Hepatocyte (in vitro differentiated cells): Measurements from ENCODE around the gene SLC16A9. TPM values are rescaled to one million over a fixed set of nuclear protein-coding genes. Genes with fewer than 3 reads are reported as not detected.

Experiments used
- DNase-seq: peaks from one replicate; pipeline ENCODE4 v3.0.0-alpha.2; 2016; ENCODE audit warnings: low spot score
- H2AFZ ChIP-seq: fragments of 200-600 bp; sonication (generic); 2 replicates; pipeline ENCODE4 v1.6.0; 2016; ENCODE audit warnings: antibody characterized with exemption, mild to moderate bottlenecking
- H3K27ac ChIP-seq: fragments of 200-600 bp; sonication (generic); 2 replicates; pipeline ENCODE4 v1.5.1; 2016; ENCODE audit warnings: mild to moderate bottlenecking
- H3K27me3 ChIP-seq: fragments of 200-600 bp; sonication (generic); 2 replicates; pipeline ENCODE4 v1.6.1; 2016
- H3K36me3 ChIP-seq: fragments of 200-600 bp; sonication (generic); replicated peaks from 2 replicates; pipeline ENCODE4 v1.5.1; 2016; ENCODE audit warnings: low read depth; ENCODE audit not compliant: insufficient read depth
- H3K4me1 ChIP-seq: fragments of 200-600 bp; sonication (generic); 2 replicates; pipeline ENCODE4 v1.5.1; 2016; ENCODE audit warnings: mild to moderate bottlenecking, moderate library complexity; ENCODE audit not compliant: insufficient read depth
- H3K4me2 ChIP-seq: fragments of 200-600 bp; sonication (generic); 2 replicates; pipeline ENCODE4 v1.6.0; 2016
- H3K4me3 ChIP-seq: fragments of 200-600 bp; sonication (generic); 2 replicates; pipeline ENCODE4 v1.5.1; 2016; ENCODE audit warnings: mild to moderate bottlenecking
- H3K79me2 ChIP-seq: fragments of 200-600 bp; sonication (generic); 2 replicates; pipeline ENCODE4 v1.6.0; 2017; ENCODE audit warnings: mild to moderate bottlenecking
- H3K9me2 ChIP-seq: fragments of 200-600 bp; sonication (generic); replicated peaks from 2 replicates; pipeline ENCODE4 v1.6.0; 2017; ENCODE audit warnings: mild to moderate bottlenecking; ENCODE audit not compliant: insufficient read depth
- H3K9me3 ChIP-seq: fragments of 200-600 bp; sonication (generic); 2 replicates; pipeline ENCODE4 v1.5.1; 2016; ENCODE audit warnings: low read depth, mild to moderate bottlenecking
- H4K20me1 ChIP-seq: fragments of 200-600 bp; sonication (generic); 2 replicates; pipeline ENCODE4 v1.6.0; 2016; ENCODE audit warnings: mild to moderate bottlenecking; ENCODE audit not compliant: insufficient read depth, poor library complexity, severe bottlenecking
- EZH2 ChIP-seq: fragments of 200-600 bp; sonication (generic); IDR thresholded peaks from 2 replicates; pipeline ENCODE4 v1.6.1; 2016; ENCODE audit warnings: antibody characterized with exemption, mild to moderate bottlenecking, borderline replicate concordance
- EZH2phosphoT487 ChIP-seq: fragments of 200-600 bp; sonication (generic); IDR thresholded peaks from one replicate; pipeline ENCODE4 v1.6.1; 2018; ENCODE audit warnings: antibody characterized with exemption, mild to moderate bottlenecking, low read depth, moderate library complexity; ENCODE audit not compliant: unreplicated experiment, severe bottlenecking
- WGBS: methylation state at CpG from one replicate; pipeline ENCODE4 v1.1.6; 2016; ENCODE audit warnings: low lambda C conversion rate; ENCODE audit errors: missing lambda C conversion rate; 5-methylcytosine and 5-hydroxymethylcytosine counted together
- polyA plus RNA-seq: library from polyadenylated mRNA; unstranded; fragments of >200 nt; fragmentation: Nextera tagmentation; extraction: Ambion mirVana; gene quantifications from 2 replicates; pipeline ENCODE4 v1.2.1, GENCODE V29; 2016
- total RNA-seq: library from RNA; depleted of rRNA; stranded (reverse); fragments of >200 nt; gene quantifications from 2 replicates; pipeline ENCODE4 v1.2.3, GENCODE V29; 2014
- TF ChIP-seq, protein P1 (sequence below): fragments of 200-600 bp; sonication (generic); IDR thresholded peaks from 2 replicates; pipeline ENCODE4 v1.5.1; 2016; ENCODE audit warnings: antibody characterized with exemption, mild to moderate bottlenecking; ENCODE audit not compliant: poor library complexity

The SLC16A9 gene
- total and polyA plus RNA-seq, 2 experiments from 2014 or later, result 2.0 to 4.7 TPM

- Histone ChIP-seq H3K9me2 (no peaks in the 10 kb centered on the region), H3K79me2 (no peaks in the 10 kb centered on the region), H3K4me1 (no peaks in the 10 kb centered on the region), H3K27me3 (no peaks in the 10 kb centered on the region), H3K36me3 (no peaks in the 10 kb centered on the region), H4K20me1 (no peaks in the 10 kb centered on the region), H2AFZ (no peak overlapping the region), H3K9me3 (no peaks in the 10 kb centered on the region), H3K27ac (no peak overlapping the region), H3K4me3 (no peak overlapping the region), H3K4me2 (no peak overlapping the region)
- WGBS, result 96% methylated on average over 1 of the region's 1 CpG
- DNase-seq, result no peak
- TF ChIP-seq EZH2 (no peak), EZH2phosphoT487 (no peak)
- TF ChIP-seq, protein P1, sequence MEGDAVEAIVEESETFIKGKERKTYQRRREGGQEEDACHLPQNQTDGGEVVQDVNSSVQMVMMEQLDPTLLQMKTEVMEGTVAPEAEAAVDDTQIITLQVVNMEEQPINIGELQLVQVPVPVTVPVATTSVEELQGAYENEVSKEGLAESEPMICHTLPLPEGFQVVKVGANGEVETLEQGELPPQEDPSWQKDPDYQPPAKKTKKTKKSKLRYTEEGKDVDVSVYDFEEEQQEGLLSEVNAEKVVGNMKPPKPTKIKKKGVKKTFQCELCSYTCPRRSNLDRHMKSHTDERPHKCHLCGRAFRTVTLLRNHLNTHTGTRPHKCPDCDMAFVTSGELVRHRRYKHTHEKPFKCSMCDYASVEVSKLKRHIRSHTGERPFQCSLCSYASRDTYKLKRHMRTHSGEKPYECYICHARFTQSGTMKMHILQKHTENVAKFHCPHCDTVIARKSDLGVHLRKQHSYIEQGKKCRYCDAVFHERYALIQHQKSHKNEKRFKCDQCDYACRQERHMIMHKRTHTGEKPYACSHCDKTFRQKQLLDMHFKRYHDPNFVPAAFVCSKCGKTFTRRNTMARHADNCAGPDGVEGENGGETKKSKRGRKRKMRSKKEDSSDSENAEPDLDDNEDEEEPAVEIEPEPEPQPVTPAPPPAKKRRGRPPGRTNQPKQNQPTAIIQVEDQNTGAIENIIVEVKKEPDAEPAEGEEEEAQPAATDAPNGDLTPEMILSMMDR, result no peak
These were observed 74.0 kb downstream of the SLC16A9 start for GRCh38 chr10:59635502-59636290.

- no peaks in the 10 kb centered on the region for H3K9me2 ChIP-seq
- no peaks in the 10 kb centered on the region for H3K4me1 ChIP-seq
- WGBS, result 91% methylated on average over 2 of the region's 2 CpGs
- H3K36me3 ChIP-seq, result no peaks in the 10 kb centered on the region
- no peak overlapping the region for H3K4me3 ChIP-seq
- no peaks in the 10 kb centered on the region for H3K9me3 ChIP-seq
- no peak overlapping the region for H3K27ac ChIP-seq
- H3K79me2 ChIP-seq, result no peaks in the 10 kb centered on the region
- no peak for TF ChIP-seq EZH2
- TF ChIP-seq, protein P1, result no peak
- TF ChIP-seq EZH2phosphoT487, result no peak
- no peak for DNase-seq
- H4K20me1 ChIP-seq, result no peaks in the 10 kb centered on the region
- no peak overlapping the region for H2AFZ ChIP-seq
- H3K27me3 ChIP-seq, result no peaks in the 10 kb centered on the region
- no peak overlapping the region for H3K4me2 ChIP-seq
These were observed 75.5 kb downstream of the SLC16A9 start for GRCh38 chr10:59634102-59634501.

DNA sequence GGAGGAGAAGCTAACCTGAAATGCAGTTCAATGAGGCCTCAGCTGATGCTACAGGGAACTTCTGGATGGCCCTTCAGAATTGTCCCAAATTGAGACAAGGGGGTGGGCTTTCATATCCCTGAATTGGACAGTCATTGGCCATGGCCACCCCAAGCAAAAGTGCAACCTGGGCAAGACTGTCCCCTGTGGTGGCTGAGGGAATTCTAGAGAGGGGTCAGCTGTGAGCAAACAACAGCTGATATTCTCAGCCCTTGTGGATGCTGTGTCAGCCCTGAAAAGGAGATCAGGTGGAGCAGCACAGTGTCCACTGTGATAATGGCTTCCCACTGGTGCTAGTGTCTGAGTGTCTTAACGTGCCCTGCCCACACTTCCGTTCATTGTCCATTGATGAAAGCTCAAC, 76.6 kb downstream of the SLC16A9 start:
- H2AFZ ChIP-seq, result no peak overlapping the region
- H3K4me3 ChIP-seq, result no peak overlapping the region
- no peaks in the 10 kb centered on the region for H4K20me1 ChIP-seq
- DNase-seq, result no peak
- H3K27ac ChIP-seq, result no peak overlapping the region
- TF ChIP-seq EZH2phosphoT487, result no peak
- no peak for TF ChIP-seq EZH2
- TF ChIP-seq, protein P1, result no peak
- H3K79me2 ChIP-seq, result no peaks in the 10 kb centered on the region
- H3K9me2 ChIP-seq, result no peaks in the 10 kb centered on the region
- no peak overlapping the region for H3K4me2 ChIP-seq
- H3K4me1 ChIP-seq, result no peaks in the 10 kb centered on the region
- WGBS, result 84% methylated on average over 2 of the region's 2 CpGs
- no peaks in the 10 kb centered on the region for H3K36me3 ChIP-seq
- no peaks in the 10 kb centered on the region for H3K27me3 ChIP-seq
- no peaks in the 10 kb centered on the region for H3K9me3 ChIP-seq
